ENCODE results near the gene DDX21.
"Not testable (repeated sequence)": the region's sequence is repeated elsewhere in the genome, so short reads cannot be mapped to it uniquely, and the experiment has no call there.

The DDX21 gene

GRCh38 chr10:69009360-69009759, 53.4 kb downstream of the DDX21 start:
- H3K4me3 ChIP-seq (ENCODE audit: low read depth, low read length) = no peak overlapping the region
- TF ChIP-seq CTCF (IDR thresholded peaks at IDR 0.05; ENCODE audit: low read depth, low read length, missing control alignments) = no peak
- no peak for DNase-seq (ENCODE audit: low read depth)

- TF ChIP-seq CTCF (IDR thresholded peaks at IDR 0.05; ENCODE audit: low read depth, low read length, missing control alignments) = no peak
- DNase-seq (ENCODE audit: low read depth) = no peak
- no peak overlapping the region for H3K4me3 ChIP-seq (ENCODE audit: low read depth, low read length)
These were observed 54.2 kb downstream of the DDX21 start for GRCh38 chr10:69010151-69010640.

GRCh38 chr10:69012778-69013177, 56.8 kb downstream of the DDX21 start:
- not testable (repeated sequence) for H3K4me3 ChIP-seq (ENCODE audit: low read depth, low read length); DNase-seq (ENCODE audit: low read depth)

GRCh38 chr10:69014171-69014570, 58.2 kb downstream of the DDX21 start:
- TF ChIP-seq CTCF (IDR thresholded peaks at IDR 0.05; ENCODE audit: low read depth, low read length, missing control alignments) = no peak
- no peak overlapping the region for H3K4me3 ChIP-seq (ENCODE audit: low read depth, low read length)
- no peak for DNase-seq (ENCODE audit: low read depth)

- TF ChIP-seq CTCF (IDR thresholded peaks at IDR 0.05; ENCODE audit: low read depth, low read length, missing control alignments) = no peak
- no peak overlapping the region for H3K4me3 ChIP-seq (ENCODE audit: low read depth, low read length)
- DNase-seq (ENCODE audit: low read depth) = no peak
These were observed 62.6 kb downstream of the DDX21 start for GRCh38 chr10:69018613-69019012.

GRCh38 chr10:69022611-69023010, 66.6 kb downstream of the DDX21 start:
- TF ChIP-seq CTCF (IDR thresholded peaks at IDR 0.05; ENCODE audit: low read depth, low read length, missing control alignments) = no peak

GRCh38 chr10:69025370-69025896, 69.5 kb downstream of the DDX21 start:
- no peak for DNase-seq (ENCODE audit: low read depth)
- no peak overlapping the region for H3K4me3 ChIP-seq (ENCODE audit: low read depth, low read length)
- TF ChIP-seq CTCF (IDR thresholded peaks at IDR 0.05; ENCODE audit: low read depth, low read length, missing control alignments) = no peak

More at GRCh38 chr10:69022611-69023010, 66.6 kb downstream of the DDX21 start:
- no peak overlapping the region for H3K4me3 ChIP-seq (ENCODE audit: low read depth, low read length)
- DNase-seq (ENCODE audit: low read depth) = no peak
